Uterine smooth muscle cell (primary cell): ENCODE results near the gene C1orf116. TPM values are rescaled to one million over a fixed set of nuclear protein-coding genes. Genes with fewer than 3 reads are reported as not detected.

Experiments used
- total RNA-seq: library from RNA; depleted of rRNA; stranded (reverse); fragments of >200 nt; gene quantifications from 2 replicates; pipeline ENCODE4 v1.2.3, GENCODE V29; 2014

The C1orf116 gene
- total RNA-seq = under 0.01 TPM in 2 replicates

GRCh38 chr1:207032528-207033017 is at the start of gene C1orf116:
TSS of gene C1orf116 (minus strand) at chr1:207032756. CDS start at chr1:207027598, 5,158 bp downstream.

DNA sequence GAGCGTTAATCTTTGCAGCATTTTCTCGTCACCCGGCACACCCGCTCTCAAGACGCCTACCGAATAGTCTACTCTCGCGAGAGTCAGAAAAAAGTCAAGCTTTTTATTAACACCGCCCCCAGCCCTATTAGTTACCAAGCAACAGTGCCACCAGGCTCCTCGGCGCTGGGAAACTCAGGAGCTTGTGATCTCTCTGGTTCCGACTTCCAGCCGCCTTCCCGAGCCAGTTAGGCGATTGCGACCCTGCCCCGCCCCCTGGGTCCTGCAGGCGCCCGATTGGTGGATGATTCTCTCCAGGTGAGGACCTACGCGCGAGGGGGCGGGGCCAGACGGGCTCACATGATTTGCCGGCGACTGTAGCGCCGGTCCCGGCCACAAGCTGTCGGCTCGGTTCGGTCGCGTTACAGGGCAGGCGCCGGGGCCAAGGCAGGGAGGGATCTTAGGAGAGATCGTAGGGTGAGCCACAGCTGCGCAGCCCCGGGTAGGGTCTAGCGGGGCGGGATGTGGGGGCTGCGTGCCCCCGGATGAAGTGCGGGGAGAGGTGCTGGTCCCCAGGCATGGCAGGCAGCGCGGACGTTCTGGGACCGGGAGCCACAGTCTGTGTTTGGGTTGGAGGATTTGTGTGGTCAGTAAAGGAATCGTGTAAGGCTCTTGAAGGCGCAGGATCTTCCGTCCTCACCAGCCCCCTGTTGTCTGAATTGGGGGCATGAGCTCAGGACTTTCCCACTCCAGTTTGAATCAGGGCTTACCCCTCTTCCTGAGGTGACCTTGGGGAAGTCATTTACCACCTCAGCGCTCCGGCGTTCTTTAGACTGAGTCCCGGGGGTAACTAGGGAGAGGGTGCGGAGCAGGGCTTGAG is 20.6 kb upstream of the C1orf116 start, which contains the start of gene PFKFB2:
TSS of gene PFKFB2 (plus strand) at position 365 of the 859 bp plus-strand sequence. CDS start 1,443 bp downstream, outside the sequence.

DNA sequence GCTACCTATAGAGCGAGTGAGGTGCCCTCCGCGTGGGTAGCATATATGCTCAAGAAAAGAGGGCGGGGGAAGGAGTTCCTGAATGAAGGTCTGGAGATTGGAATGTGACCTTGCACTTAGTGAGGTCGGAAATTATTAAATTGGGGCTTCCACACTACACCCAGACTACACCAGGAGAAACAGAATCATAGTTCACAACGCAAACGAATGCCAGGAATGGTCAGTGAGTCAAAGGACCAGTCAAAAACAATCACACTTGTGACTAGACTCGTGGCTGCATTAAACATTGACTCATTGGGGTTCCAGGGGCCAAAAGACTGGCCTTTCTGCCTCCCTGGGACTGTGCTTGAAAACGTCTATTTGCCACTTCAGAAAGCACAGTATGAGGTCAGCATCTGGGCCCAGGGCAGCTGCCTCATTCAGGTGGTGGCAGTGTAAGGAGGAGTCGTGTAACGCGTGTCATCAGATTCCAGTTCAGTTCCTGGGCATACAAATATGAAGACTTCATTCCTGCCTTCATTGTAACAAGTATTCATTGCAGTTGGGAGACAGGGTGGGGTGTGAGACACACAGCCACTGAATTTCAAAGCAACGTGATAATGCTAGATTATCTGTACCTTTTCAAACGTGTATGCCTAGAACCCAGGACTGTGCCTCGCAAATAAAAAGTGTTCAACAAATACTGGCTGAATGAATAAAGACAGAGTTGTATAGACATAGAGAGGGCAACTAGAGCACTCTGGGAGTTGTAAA is 18.8 kb upstream of the C1orf116 start, which contains the start of gene YOD1:
TSS of gene YOD1 (minus strand) at position 18 of the 753 bp plus-strand sequence. CDS start 178 bp downstream, outside the sequence.

DNA sequence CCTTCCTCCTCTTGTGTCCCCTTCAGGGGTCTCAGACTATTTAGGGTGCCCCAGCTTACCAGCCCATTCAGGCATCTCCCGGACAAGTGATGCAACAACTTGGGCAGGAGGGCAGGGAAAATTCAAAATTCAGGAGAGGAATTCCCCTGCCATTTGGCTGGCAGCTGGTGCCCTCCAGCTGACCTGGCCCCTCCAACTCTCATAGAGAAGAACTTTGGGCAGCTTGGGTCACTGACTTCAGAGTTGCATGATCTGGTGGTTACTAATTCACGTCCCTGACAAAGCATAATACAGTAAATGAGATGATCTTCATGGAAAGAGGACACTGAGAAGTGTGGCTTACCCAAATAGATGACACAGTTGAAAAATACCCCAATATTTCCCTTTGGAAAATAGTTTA is 62.1 kb downstream of the C1orf116 start, which contains the start of gene FCAMR:
TSS of gene FCAMR (minus strand) at position 15 of the 400 bp plus-strand sequence. CDS start 335 bp downstream, outside the sequence.

Other genes with a start within 250 kb of the C1orf116 start
- 0.12 TPM in 1 of 2 replicates, not detected in the other for gene IL20, start 167.1 kb downstream of the C1orf116 start, total RNA-seq
- 2.9 and 3.1 TPM in 2 replicates for gene IL24, start 135.3 kb downstream of the C1orf116 start, total RNA-seq
- 0.11 and 0.37 TPM in 2 replicates for gene FCMR, start 110.8 kb downstream of the C1orf116 start, total RNA-seq
- not detected in 2 replicates for gene PIGR, start 86.3 kb downstream of the C1orf116 start, total RNA-seq
- not detected in 2 replicates for gene FCAMR, start 62.3 kb downstream of the C1orf116 start, total RNA-seq
- gene YOD1, start 18.5 kb upstream of the C1orf116 start, total RNA-seq = 9.1 and 10.5 TPM in 2 replicates
- 5.6 and 11.0 TPM in 2 replicates for gene PFKFB2, start 20.5 kb upstream of the C1orf116 start, total RNA-seq
- not detected in 2 replicates for gene C4BPB, start 56.1 kb upstream of the C1orf116 start, total RNA-seq
- gene C4BPA, start 71.5 kb upstream of the C1orf116 start, total RNA-seq = not detected in 2 replicates